ENCODE data around the gene LIMA1.

LIMA1 gene

GRCh38 chr12:50256761-50257160 lies 26.6 kb downstream of the LIMA1 start:
- H3K27ac ChIP-seq (ENCODE audit: low read length): no peak overlapping the region
- no peak overlapping the region for H3K9ac ChIP-seq (ENCODE audit: low read length)
- H3K27me3 ChIP-seq (replicated peaks; ENCODE audit: insufficient read depth, low read length): no peaks in the 10 kb centered on the region
- no peak overlapping the region for H3K4me2 ChIP-seq (ENCODE audit: low read depth, low read length)
- H3F3A ChIP-seq (ENCODE audit: insufficient read depth, low read length): no peaks in the 10 kb centered on the region
- TF ChIP-seq CTCF (IDR thresholded peaks at IDR 0.05; ENCODE audit: low read length): no peak
- no peak for TF ChIP-seq EZH2 (optimal IDR thresholded peaks at IDR 0.05; ENCODE audit: low read depth, low read length)
- TF ChIP-seq EZH2phosphoT487 (IDR thresholded peaks at IDR 0.05; ENCODE audit: low read length): no peak
- H3K36me3 ChIP-seq (replicated peaks; ENCODE audit: insufficient read depth, low read length): no peaks in the 10 kb centered on the region
- no peaks in the 10 kb centered on the region for H3K79me2 ChIP-seq (ENCODE audit: low read length)
- no peaks in the 10 kb centered on the region for H4K20me1 ChIP-seq (ENCODE audit: insufficient read depth, low read length)
- no peaks in the 10 kb centered on the region for H3K9me2 ChIP-seq (replicated peaks; ENCODE audit: insufficient read depth, low read length)
- DNase-seq: no peak
- no peak overlapping the region for H3K4me3 ChIP-seq (ENCODE audit: low read length)
- H3K4me1 ChIP-seq (ENCODE audit: low read length): no peaks in the 10 kb centered on the region
- no peaks in the 10 kb centered on the region for H3K9me3 ChIP-seq (replicated peaks; ENCODE audit: insufficient read depth, low read length)
- H2AFZ ChIP-seq (ENCODE audit: low read length): no peak overlapping the region

DNA sequence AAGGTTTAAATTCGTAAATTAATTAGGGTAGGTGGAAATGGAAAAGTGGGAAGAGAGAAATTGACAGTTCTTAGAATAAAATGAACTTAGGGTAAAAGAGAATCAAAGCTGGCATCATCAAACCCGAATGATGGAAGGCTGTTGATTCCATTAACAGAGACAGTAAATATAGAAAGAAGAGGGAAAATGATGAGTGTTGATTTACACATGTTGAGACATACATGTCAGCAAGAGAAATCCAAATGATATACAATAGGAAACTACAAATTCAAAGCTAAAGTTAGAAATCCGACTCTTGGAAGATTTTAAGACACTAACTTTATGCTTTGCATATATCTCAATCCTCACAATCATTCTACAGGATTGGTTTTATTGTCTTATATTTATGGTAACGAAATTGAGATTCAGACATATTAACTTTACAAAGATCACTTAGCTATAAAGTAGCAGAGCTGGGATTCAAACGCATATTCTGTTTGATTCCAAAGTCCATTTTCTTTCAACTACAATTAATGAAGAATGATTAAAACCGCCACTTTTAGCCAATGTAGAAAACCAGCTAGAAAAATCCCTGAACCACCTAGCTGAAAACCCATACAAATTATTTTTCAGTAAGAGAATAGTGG lies 30.2 kb downstream of the LIMA1 start:
- H3K27ac ChIP-seq (ENCODE audit: low read length): no peak overlapping the region
- H3F3A ChIP-seq (ENCODE audit: insufficient read depth, low read length): no peaks in the 10 kb centered on the region
- no peaks in the 10 kb centered on the region for H3K9me3 ChIP-seq (replicated peaks; ENCODE audit: insufficient read depth, low read length)
- no peaks in the 10 kb centered on the region for H3K79me2 ChIP-seq (ENCODE audit: low read length)
- H3K9ac ChIP-seq (ENCODE audit: low read length): no peak overlapping the region
- DNase-seq: no peak
- no peaks in the 10 kb centered on the region for H3K4me1 ChIP-seq (ENCODE audit: low read length)
- no peak overlapping the region for H3K4me2 ChIP-seq (ENCODE audit: low read depth, low read length)
- no peak for TF ChIP-seq CTCF (IDR thresholded peaks at IDR 0.05; ENCODE audit: low read length)
- TF ChIP-seq EZH2 (optimal IDR thresholded peaks at IDR 0.05; ENCODE audit: low read depth, low read length): no peak
- no peak for TF ChIP-seq EZH2phosphoT487 (IDR thresholded peaks at IDR 0.05; ENCODE audit: low read length)
- no peaks in the 10 kb centered on the region for H3K36me3 ChIP-seq (replicated peaks; ENCODE audit: insufficient read depth, low read length)
- H3K27me3 ChIP-seq (replicated peaks; ENCODE audit: insufficient read depth, low read length): no peaks in the 10 kb centered on the region
- H2AFZ ChIP-seq (ENCODE audit: low read length): no peak overlapping the region
- no peak overlapping the region for H3K4me3 ChIP-seq (ENCODE audit: low read length)
- H3K9me2 ChIP-seq (replicated peaks; ENCODE audit: insufficient read depth, low read length): no peaks in the 10 kb centered on the region
- H4K20me1 ChIP-seq (ENCODE audit: insufficient read depth, low read length): no peaks in the 10 kb centered on the region

DNA sequence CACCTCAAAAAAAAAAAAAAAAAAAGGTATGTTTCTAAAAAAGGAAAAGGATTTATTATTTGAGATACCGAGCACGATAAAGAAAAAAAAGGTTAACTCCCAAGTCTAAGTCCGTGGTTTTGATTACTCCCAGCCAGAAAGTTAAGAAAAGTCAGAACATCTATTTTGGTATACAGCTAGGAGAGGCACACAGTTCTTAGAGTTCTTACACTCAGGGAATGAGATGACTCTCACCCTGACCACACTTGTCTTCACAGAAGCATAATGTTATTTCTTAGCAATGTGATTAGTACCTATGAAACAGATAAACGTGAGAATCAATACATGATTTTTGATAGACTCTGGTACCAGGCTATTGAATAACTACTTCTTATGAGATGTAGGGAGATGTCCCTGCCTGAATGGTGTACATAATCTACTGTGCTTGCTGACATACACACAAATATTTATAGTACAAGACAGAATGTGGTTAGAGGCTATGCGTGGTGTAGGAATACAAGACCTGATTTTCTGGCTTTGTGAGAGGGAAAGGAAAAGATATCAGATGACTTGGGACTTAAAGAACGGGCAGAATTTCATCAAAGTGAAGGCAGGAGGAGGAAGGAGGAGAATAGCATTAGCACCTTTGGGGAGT lies 31.6 kb downstream of the LIMA1 start:
- Histone ChIP-seq H3K79me2 (ENCODE audit: low read length) (no peaks in the 10 kb centered on the region), H3K4me1 (ENCODE audit: low read length) (no peaks in the 10 kb centered on the region), H3K27ac (ENCODE audit: low read length) (no peak overlapping the region), H3K9ac (ENCODE audit: low read length) (no peak overlapping the region), H3K4me2 (ENCODE audit: low read depth, low read length) (no peak overlapping the region), H2AFZ (ENCODE audit: low read length) (no peak overlapping the region), H4K20me1 (ENCODE audit: insufficient read depth, low read length) (no peaks in the 10 kb centered on the region), H3K4me3 (ENCODE audit: low read length) (no peak overlapping the region), H3K36me3 (replicated peaks; ENCODE audit: insufficient read depth, low read length) (no peaks in the 10 kb centered on the region), H3K27me3 (replicated peaks; ENCODE audit: insufficient read depth, low read length) (no peaks in the 10 kb centered on the region), H3K9me2 (replicated peaks; ENCODE audit: insufficient read depth, low read length) (no peaks in the 10 kb centered on the region), H3K9me3 (replicated peaks; ENCODE audit: insufficient read depth, low read length) (no peaks in the 10 kb centered on the region), H3F3A (ENCODE audit: insufficient read depth, low read length) (no peaks in the 10 kb centered on the region)
- no peak for DNase-seq
- TF ChIP-seq EZH2 (optimal IDR thresholded peaks at IDR 0.05; ENCODE audit: low read depth, low read length) (no peak), CTCF (IDR thresholded peaks at IDR 0.05; ENCODE audit: low read length) (no peak), EZH2phosphoT487 (IDR thresholded peaks at IDR 0.05; ENCODE audit: low read length) (no peak)

Measured in MM.1S (cell line).